Measurements from ENCODE around the gene RTN4IP1. TPM values are rescaled to one million over a fixed set of nuclear protein-coding genes. Genes with fewer than 3 reads are reported as not detected.

RTN4IP1 gene
- total RNA-seq, 8 experiments from 2014 or later = 6.6 to 11.4 (median 8.3) TPM

Other genes starting within 250 kb of the RTN4IP1 start
- 10 to 100 TPM in 7 of 8 experiments, 1 to 10 TPM in 1; 9.6 to 18.8 (median 14.1) TPM for gene QRSL1, start 80 bp upstream of the RTN4IP1 start, total RNA-seq